B cell (primary cell): ENCODE data around the gene NRP1. TPM values are rescaled to one million over a fixed set of nuclear protein-coding genes. Genes with fewer than 3 reads are reported as not detected.

Source experiments
- ATAC-seq: fragments of 200-7000 bp; cut with Tn5 transposase; one replicate; pipeline ENCODE4 v1.10.0; 2021; ENCODE audit warnings: low read depth, mild to moderate bottlenecking, moderate number of reproducible peaks, moderate library complexity
- CTCF ChIA-PET: fragments of 350-600 bp; sonication (Branson Sonifier 250); formaldehyde crosslinking; loops from one replicate; lab custom pipeline; 2021; ENCODE audit warnings: antibody characterized with exemption, inconsistent platforms; lab: Charles Lee
- POLR2A ChIA-PET: fragments of 350-600 bp; sonication (Branson Sonifier 250); formaldehyde crosslinking; loops from one replicate; lab custom pipeline; 2021; ENCODE audit warnings: antibody characterized with exemption; lab: Charles Lee
- DNase-seq: peaks from one replicate; pipeline ENCODE4 v3.0.0; 2013
- H2AFZ ChIP-seq: 2 replicates; pipeline ENCODE4 v1.6.1; 2012; ENCODE audit warnings: mild to moderate bottlenecking, low read depth, low read length; ENCODE audit not compliant: insufficient read depth, poor library complexity, severe bottlenecking
- H3K27ac ChIP-seq, 2 donors: 1 replicate in 1 of 2; 2 replicates in 1 of 2; pipeline ENCODE4 v1.5.1; 2012 to 2013; ENCODE audit warnings: low read length in 2 of 2, mild to moderate bottlenecking in 2 of 2, moderate library complexity in 1 of 2
- H3K27me3 ChIP-seq, 4 experiments: fragments of 200-600 bp in 1 of 4; sonication (generic) in 1 of 4; replicated peaks in 1 of 4; 1 replicate in 2 of 4; 2 replicates in 2 of 4; pipeline versions ENCODE4 v1.6.1 to v1.7.0; 2013 to 2016; ENCODE audit warnings: low read length in 3 of 4, mild to moderate bottlenecking in 2 of 4, mixed read lengths in 1 of 4, moderate library complexity in 1 of 4; ENCODE audit not compliant: insufficient read depth in 4 of 4, control insufficient read depth in 3 of 4; ENCODE audit errors: control extremely low read depth in 1 of 4
- H3K36me3 ChIP-seq, 2 experiments: replicated peaks in 1 of 2; 1 replicate in 1 of 2; 2 replicates in 1 of 2; pipeline versions ENCODE4 v1.6.1 to v1.7.1; 2013; ENCODE audit warnings: low read length in 1 of 2; ENCODE audit not compliant: insufficient read depth in 2 of 2, control insufficient read depth in 1 of 2; ENCODE audit errors: control extremely low read depth in 1 of 2, extremely low read depth in 1 of 2
- H3K4me1 ChIP-seq, 2 donors: fragments of 200-600 bp in 1 of 2; sonication (generic) in 1 of 2; 1 replicate in 1 of 2; 2 replicates in 1 of 2; pipeline versions ENCODE4 v1.5.1 to v1.6.1; 2013 to 2017; ENCODE audit warnings: low read length in 2 of 2; ENCODE audit not compliant: control insufficient read depth in 2 of 2, insufficient read depth in 2 of 2
- H3K4me2 ChIP-seq: replicated peaks from 2 replicates; pipeline ENCODE3; 2012; ENCODE audit warnings: mild to moderate bottlenecking, low read depth, low read length; ENCODE audit not compliant: poor library complexity, severe bottlenecking
- H3K4me3 ChIP-seq, 5 experiments: fragments of 200-600 bp in 1 of 5; sonication (generic) in 1 of 5; 1 replicate in 3 of 5; 2 replicates in 2 of 5; pipeline versions ENCODE4 v1.5.1 to v1.7.0; 2011 to 2016; ENCODE audit warnings: low read length in 4 of 5, mild to moderate bottlenecking in 4 of 5, low read depth in 2 of 5, control low read depth in 1 of 5, moderate library complexity in 1 of 5; ENCODE audit not compliant: insufficient read depth in 1 of 5; ENCODE audit errors: control extremely low read depth in 1 of 5, extremely low read depth in 1 of 5
- H3K79me2 ChIP-seq: fragments of 200-600 bp; sonication (generic); one replicate; pipeline ENCODE4 v1.6.0; 2016; ENCODE audit warnings: low read length; ENCODE audit not compliant: control insufficient read depth, insufficient read depth
- H3K9ac ChIP-seq: fragments of 200-600 bp; sonication (generic); 2 replicates; pipeline ENCODE4 v1.6.1; 2017; ENCODE audit warnings: mild to moderate bottlenecking, low read length, moderate library complexity
- H3K9me3 ChIP-seq, 3 donors: one replicate each; pipeline versions ENCODE4 v1.6.1 to v1.7.1; 2013; ENCODE audit warnings: low read length in 2 of 3; ENCODE audit not compliant: control insufficient read depth in 2 of 3, insufficient read depth in 1 of 3; ENCODE audit errors: control extremely low read depth in 1 of 3
- H4K20me1 ChIP-seq: 2 replicates; pipeline ENCODE4 v1.6.0; 2012; ENCODE audit warnings: mild to moderate bottlenecking, low read length; ENCODE audit not compliant: insufficient read depth, control insufficient read depth, poor library complexity, severe bottlenecking
- H3K27ac Mint-ChIP-seq: one replicate; pipeline ENCODE4 v1.8.0; 2021; ENCODE audit warnings: mixed read lengths
- H3K27me3 Mint-ChIP-seq: one replicate; pipeline ENCODE4 v1.8.0; 2021; ENCODE audit warnings: mixed read lengths
- H3K4me1 Mint-ChIP-seq: one replicate; pipeline ENCODE4 v1.8.0; 2021; ENCODE audit warnings: mixed read lengths
- H3K4me3 Mint-ChIP-seq: one replicate; pipeline ENCODE4 v1.8.0; 2021; ENCODE audit warnings: mixed read lengths
- H3K9me3 Mint-ChIP-seq: one replicate; pipeline ENCODE4 v1.8.0; 2022; ENCODE audit warnings: mixed read lengths; ENCODE audit not compliant: insufficient read depth
- CTCF ChIP-seq: fragments of 200-600 bp; IDR thresholded peaks from one replicate; pipeline ENCODE4 v1.8.0; 2022; ENCODE audit warnings: antibody characterized with exemption, mild to moderate bottlenecking
- EZH2 ChIP-seq: IDR thresholded peaks from 2 replicates; pipeline ENCODE4 v1.6.1; 2012; ENCODE audit warnings: borderline replicate concordance, low read depth, mild to moderate bottlenecking, moderate library complexity, low read length; ENCODE audit not compliant: insufficient read depth, poor library complexity, severe bottlenecking
- WGBS: methylation state at CpG from one replicate; pipeline ENCODE4 v1.1.5; 2013; ENCODE audit warnings: missing lambda C conversion rate; ENCODE audit not compliant: insufficient coverage; 5-methylcytosine and 5-hydroxymethylcytosine counted together
- intact Hi-C: fragments of 100-400 bp; cut with micrococcal nuclease; formaldehyde crosslinking; loops from one replicate; pipeline ENCODE4 v1.10.0; 2022
- polyA plus RNA-seq: library from polyadenylated mRNA; depleted of rRNA; stranded (reverse); fragments of >200 nt; gene quantifications from 2 replicates; pipeline ENCODE4 v1.2.3, GENCODE V29; 2012
- total RNA-seq, 2 donors: library from RNA; stranded (reverse); fragments of 120-200 nt in 1 of 2; gene quantifications; 1 replicate in 1 of 2; 2 replicates in 1 of 2; pipeline versions ENCODE4 v1.2.3 to v1.2.4, GENCODE V29; 2013 to 2022

Gene NRP1
- total and polyA plus RNA-seq, 2 donors (not counting 1 experiment from before 2014, with no cell fraction given): 0.34 TPM; not detected in 1

DNA sequence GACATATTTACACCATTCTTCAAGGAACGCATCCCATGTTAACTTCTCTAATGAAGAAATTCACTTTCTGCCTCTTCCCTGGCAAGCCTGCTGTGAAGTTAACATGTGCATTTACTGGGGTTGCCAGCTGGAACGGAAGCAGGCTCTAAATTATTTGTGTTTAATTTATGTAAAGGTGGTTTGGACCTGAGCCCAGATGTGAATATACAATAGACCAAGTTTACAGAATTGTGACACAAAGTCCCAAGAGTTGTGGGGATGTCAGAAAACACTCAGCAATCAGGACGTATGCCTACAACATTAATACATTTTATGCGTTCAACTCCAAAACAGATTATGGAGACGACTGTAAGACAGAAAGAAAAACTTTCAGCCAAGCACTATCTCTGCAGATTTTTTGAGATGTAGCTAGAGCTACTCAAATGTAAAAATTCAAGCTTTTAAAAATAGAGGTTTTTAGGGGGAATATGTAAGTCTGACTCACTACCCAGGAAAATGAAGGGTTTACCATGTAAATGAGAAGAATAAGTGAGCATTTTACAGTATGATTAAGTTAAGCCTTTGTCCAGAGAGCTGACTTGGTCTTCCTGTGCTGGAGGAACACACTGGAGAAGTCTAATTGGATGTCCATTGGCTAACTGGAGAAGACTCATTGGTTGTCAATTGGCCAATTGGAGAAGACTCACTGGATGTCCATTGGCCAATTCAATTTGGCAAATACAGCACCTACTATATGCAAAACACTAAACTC, 19.5 kb downstream of the NRP1 start:
- POLR2A ChIA-PET: no interaction called here
- Mint-ChIP-seq H3K27ac (no peak overlapping the region), H3K9me3 (peaks cover 3% of the 10 kb centered on the region), H3K4me1 (no peaks in the 10 kb centered on the region), H3K4me3 (no peak overlapping the region), H3K27me3 (peaks cover 9% of the 10 kb centered on the region)
- H3K4me3 ChIP-seq: no peak overlapping the region
- H4K20me1 ChIP-seq: no peaks in the 10 kb centered on the region
- H3K79me2 ChIP-seq: no peaks in the 10 kb centered on the region
- H3K27me3 ChIP-seq: peaks cover 0 to 4% (median 0%) of the 10 kb centered on the region in 4 experiments
- no peak overlapping the region for H2AFZ ChIP-seq
- no CpG with 5 or more reads among the region's 5 CpGs for WGBS
- no peaks in the 10 kb centered on the region for H3K4me1 ChIP-seq
- intact Hi-C loops: no loop called here
- no peak overlapping the region for H3K27ac ChIP-seq
- CTCF ChIA-PET: no interaction called here
- DNase-seq (no peak), ATAC-seq (no peak)
- TF ChIP-seq CTCF (no peak), EZH2 (no peak)
- no peak overlapping the region for H3K9ac ChIP-seq
- H3K9me3 ChIP-seq: peaks cover 0 to 11% (median 0%) of the 10 kb centered on the region in 3 donors
- H3K36me3 ChIP-seq: no peaks in the 10 kb centered on the region
- H3K4me2 ChIP-seq: no peak overlapping the region

- Mint-ChIP-seq H3K4me1 (no peaks in the 10 kb centered on the region), H3K27me3 (peaks cover 9% of the 10 kb centered on the region), H3K9me3 (peaks cover 3% of the 10 kb centered on the region), H3K4me3 (no peak overlapping the region), H3K27ac (no peak overlapping the region)
- intact Hi-C loops: no loop called here
- Histone ChIP-seq H3K27me3 (peaks cover 0 to 4% (median 0%) of the 10 kb centered on the region in 4 experiments), H3K36me3 (no peaks in the 10 kb centered on the region), H4K20me1 (no peaks in the 10 kb centered on the region), H3K4me2 (no peak overlapping the region), H3K4me3 (no peak overlapping the region), H3K79me2 (no peaks in the 10 kb centered on the region), H3K4me1 (no peaks in the 10 kb centered on the region), H2AFZ (no peak overlapping the region), H3K9ac (no peak overlapping the region), H3K9me3 (no peaks in the 10 kb centered on the region), H3K27ac (no peak overlapping the region)
- no peak for TF ChIP-seq CTCF
- ATAC-seq: no peak
- ChIA-PET CTCF (interaction anchor here (2.4 kb wide), 1 partner anchor 21 kb away, joined by 7 read pairs; no protein-coding TSS in a partner anchor), POLR2A (no interaction called here)
- DNase-seq: no peak
- no CpG with 5 or more reads among the region's 1 CpG for WGBS
These were observed 22.8 kb downstream of the NRP1 start for GRCh38 chr10:33311640-33312039.
